NCI-H187 treated with DMSO at 0.1 percent for 48 hours (cell line): ENCODE measurements around the gene IFNL1.
"Not testable (repeated sequence)": the region's sequence is repeated elsewhere in the genome, so short reads cannot be mapped to it uniquely, and the experiment has no call there.

ENCODE experiments used
- DNase-seq: peaks from one replicate; lab custom pipeline; 2025; lab: John Stamatoyannopoulos, UW

IFNL1 gene

GRCh38 chr19:39296055-39296645, at the start of gene IFNL1:
Gene IFNL1 (plus strand): TSS chr19:39296407. CDS start chr19:39296422, 15 bp downstream.
- DNase-seq = no peak

GRCh38 chr19:39246951-39247669, 49.1 kb upstream of the IFNL1 start:
- DNase-seq = no peak

DNA sequence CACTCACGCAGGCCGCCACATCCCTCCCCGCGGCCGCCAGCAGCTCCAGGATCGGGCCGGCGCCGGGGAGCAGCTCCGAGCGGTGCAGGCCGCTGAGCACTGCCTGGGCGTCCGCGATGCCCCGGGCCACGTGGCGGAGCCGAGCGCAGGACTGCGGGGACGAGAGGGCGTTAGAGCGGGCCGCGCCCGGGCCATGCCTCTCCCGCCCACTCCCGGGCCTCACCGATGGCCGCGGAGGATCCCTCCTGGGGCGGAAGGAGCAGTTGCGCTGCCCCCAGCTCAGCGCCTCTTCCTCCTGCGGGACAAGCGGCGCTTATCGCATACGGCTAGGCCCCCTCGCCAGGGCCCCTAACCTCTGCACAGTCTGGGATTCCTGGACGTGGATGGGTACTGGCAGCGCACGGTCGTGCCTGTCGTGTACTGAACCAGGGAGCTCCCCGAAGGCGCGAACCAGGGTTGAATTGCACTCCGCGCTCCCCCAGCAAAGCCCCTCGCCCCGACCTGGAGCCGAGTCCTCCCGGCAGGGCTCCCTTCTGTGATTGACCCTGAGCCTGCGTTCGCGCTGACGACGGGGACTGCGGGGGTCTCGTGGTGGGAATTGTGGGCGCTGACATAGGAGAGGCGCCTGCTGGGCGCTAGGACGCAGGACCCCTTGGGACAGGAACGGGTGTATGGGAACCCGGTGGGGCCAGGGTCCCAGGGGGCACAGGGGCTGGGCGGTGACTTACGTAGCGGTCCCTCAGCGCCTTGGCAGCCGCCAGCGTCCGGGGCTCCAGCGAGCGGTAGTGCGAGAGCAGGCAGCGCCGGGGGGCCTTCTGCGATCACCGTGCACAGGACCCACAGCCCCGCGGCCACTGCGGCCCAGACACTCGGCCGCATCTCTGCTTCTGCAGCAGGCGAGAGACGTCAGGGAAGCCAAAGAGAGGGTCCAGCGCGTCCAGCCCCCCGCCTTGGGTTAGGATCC, 48.2 kb upstream of the IFNL1 start:
- DNase-seq = no peak

DNA sequence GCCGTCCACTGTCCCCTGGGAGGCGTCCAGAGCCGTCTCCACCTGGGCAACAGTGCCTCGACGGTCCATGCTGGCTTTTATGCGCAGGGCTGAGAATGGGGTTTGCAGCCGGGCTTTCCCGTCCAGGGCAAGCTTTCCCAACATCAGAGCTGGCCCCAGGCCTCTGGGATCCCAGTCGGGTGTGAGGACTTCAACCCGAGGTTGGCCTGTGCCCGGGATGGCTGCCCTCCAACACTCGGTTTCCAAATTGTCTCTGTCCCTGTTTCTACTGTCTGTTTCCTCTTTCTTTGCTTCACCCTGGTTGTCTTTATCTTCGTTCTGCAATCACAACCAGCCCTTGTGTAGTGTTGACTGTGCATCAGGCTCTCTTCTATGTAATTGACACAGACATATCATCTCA, 47.4 kb upstream of the IFNL1 start, which contains the start of gene IFNL4:
Gene IFNL4, minus strand, starts transcription at position 51 of the 400 bp plus-strand sequence.
- DNase-seq = no peak

DNA sequence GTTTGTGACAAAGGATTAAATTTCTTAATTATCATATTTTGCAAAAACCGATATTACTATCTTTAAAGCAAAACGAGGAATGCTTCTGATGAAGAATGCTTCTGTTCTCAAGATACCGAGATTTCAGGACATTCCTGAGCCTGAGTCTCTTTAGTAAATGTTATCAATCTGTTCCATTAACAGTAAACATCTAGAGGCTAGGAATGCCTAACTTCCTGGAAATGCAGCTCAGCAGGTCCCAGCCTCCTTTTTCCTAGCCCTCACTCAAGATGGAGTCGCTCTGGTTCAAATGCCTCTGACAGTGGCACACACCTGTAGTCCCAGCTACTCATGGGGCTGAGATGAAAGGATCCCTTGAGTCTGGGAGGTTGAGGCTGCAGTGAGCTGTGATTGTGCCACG, 45.1 kb upstream of the IFNL1 start:
- no peak for DNase-seq

- DNase-seq = no peak
Measured at GRCh38 chr19:39251846-39252245, 44.4 kb upstream of the IFNL1 start.

DNA sequence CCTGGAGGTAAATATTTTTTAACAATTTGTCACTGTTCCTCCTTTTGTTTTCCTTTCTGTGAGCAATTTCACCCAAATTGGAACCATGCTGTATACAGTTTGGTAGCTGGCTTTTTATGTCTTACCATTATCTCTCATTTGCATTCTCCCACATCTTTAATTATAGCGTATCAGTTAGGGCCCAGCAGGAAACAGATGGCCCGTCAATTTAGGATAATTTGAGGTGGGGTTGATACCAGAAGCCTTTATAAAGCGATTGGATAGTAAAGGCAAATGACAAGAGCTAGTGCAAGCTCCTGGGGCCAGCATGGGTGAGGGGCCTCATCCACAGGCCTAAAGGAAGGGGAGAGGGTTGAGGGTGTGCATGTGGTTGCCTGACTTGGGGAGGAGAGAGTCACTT, 43.7 kb upstream of the IFNL1 start:
- no peak for DNase-seq

DNA sequence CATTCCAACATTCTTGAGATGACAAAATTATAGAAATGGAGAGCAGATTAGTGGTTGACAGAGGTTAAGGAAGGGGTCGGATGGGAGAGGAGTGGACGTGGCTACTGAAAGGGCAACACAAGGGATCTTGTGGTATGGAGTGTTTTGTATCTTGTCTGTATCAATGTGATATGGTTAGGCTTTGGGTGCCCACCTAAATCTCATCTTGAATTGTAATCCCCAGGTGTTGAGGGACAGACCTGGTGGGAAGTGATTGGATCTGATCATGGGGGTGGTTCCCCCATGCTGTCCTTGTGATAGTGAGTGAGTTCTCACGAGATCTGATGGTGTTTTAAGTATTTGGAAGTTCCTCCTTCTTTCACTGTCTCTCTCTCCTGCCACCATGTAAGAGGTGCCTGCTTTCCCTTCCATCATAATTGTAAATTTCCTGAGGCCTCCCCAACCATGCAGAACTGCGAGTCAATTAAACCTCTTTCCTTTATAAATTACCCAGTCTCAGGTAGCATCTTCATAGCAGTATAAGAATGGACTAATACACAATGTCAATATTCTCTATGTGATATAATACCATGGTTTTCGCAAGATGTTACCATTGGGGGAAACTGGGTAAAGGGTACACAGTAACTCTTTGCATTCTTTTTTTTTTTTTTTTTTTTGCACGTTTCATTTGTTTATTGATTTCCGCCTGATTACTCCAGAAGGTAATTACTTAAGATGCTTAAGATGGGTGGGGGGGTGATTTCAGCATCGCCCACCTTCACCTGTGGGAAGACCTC, 42.6 kb upstream of the IFNL1 start:
- no peak for DNase-seq

DNA sequence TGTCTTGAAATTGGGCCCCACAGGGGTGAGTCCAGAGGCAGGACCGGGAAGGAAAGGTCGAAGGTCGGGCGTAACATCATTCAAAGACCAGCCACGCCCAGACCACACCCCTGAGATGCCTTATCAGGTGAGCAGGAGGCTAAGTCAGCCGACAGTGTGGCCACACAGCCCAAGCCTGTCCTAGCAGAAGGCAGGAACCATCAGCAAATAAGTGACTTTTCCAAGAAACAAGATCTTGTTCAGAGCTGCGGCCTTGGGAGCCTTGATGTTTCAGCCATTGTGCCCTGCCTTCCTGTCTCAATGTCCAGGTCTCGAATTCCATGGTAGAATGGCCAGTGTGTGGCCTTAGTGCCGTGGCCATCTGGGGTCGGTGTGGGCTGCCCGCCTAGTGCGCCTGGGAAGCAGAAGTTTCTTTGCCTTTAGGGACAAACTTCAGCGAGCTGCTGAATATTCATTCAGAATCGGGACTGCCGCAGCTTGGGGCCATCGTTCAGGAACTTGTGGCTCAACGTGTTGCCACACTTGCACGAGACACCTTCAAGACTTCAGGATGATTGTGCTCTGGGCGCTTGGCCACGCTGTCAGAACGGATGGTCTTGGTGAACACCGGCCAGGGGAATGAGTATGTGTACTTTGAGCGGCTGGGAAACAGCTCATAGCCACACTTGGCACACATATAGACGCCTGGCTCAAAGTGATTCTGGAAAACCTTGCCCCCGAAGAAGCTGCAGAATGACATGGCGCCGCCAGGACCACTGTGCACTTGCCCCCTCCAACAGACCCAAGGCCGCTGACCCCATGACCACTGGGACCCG, 41.5 kb upstream of the IFNL1 start:
- DNase-seq = no peak

- no peak for DNase-seq
Measured at GRCh38 chr19:39257227-39257626, 39.0 kb upstream of the IFNL1 start.

DNA sequence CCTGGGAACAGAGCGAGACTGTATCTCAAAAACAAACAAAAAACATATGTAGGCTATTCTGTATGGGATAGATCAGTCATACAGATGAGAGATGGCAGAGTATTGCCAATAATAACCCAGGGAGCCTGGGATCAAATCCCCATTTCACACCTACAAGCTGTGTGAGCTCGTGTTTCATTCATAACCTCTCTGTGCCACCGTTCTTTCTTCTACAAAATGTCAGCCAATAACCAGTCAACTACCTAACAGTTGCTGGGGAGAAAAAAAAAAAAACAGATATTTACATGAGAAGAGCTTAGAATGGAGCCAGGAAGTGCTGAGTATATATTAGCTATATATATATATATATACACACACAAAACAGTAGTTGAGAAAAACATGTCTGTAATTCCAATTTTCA, 34.5 kb upstream of the IFNL1 start:
- no peak for DNase-seq

DNA sequence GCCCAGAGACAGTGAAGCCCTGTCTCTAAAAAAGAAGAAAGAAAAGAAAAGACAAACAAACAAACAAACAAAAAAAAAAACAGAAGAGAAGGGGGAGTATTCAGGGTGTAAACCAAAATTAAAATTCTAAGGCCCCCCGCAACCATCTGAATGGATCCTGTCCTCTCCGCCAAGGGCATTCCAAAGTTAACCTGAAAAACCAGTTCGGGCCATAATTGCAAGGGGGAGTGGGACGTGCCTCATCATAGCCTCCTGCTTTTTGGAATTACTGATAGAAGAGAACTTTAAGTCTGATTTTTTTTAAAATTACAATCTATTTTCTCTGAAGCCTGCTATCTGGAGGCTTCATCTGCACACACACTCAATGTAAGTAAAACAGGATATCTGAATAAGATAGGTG, 33.7 kb upstream of the IFNL1 start:
- no peak for DNase-seq

GRCh38 chr19:39263912-39264305, 32.3 kb upstream of the IFNL1 start:
- no peak for DNase-seq

DNA sequence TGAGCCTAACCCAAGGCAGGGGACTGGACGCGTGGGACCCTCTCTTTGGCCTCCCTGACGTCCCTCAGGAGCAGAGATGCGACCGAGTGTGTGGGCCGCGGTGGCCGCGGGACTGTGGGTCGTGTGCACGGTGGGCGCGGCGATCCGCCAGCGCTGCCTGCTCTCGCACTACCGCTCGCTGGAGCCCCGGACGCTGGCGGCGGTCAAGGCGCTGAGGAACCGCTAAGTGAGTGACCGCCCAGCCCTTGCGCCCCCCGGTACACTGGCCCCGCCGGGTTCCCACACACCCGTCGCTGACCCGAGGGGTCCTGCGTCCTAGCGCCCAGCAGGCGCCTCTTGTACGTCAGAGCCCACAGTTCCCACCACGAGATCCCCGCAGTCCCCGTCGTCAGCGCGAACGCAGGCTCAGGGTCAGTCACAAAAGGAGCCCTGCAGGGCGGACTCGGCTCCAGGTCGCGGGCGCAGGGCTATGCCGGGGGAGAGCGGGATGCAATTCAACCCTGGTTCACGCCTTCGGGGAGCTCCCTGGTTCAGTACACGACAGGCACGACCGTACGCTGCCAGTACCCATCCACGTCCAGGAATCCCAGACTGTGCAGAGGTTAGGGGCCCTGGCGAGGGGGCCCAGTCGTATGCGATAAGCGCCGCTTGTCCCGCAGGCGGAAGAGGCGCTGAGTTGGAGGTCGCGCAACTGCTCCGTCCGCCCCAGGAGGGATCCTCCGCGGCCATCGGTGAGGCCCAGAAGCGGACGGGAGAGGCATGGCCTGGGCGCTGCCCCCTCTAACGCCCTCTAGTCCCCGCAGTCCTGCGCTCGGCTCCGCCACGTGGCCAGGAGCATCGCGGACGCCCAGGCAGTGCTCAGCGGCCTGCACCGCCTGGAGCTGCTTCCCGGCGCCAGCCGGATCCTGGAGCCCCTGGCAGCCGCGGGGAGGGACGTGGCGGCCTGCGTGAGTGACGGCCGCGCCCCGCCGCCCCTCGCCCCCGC, 31.6 kb upstream of the IFNL1 start:
- DNase-seq = no peak

- no peak for DNase-seq
Measured at GRCh38 chr19:39265321-39265916, 30.8 kb upstream of the IFNL1 start.

GRCh38 chr19:39268085-39268484, 28.1 kb upstream of the IFNL1 start, which contains the start of gene IFNL2:
Gene IFNL2 (plus strand): TSS chr19:39268396. CDS start chr19:39268569, 173 bp downstream.
- not testable (repeated sequence) for DNase-seq

- not testable (repeated sequence) for DNase-seq
Measured at GRCh38 chr19:39268531-39269223, 27.5 kb upstream of the IFNL1 start.

GRCh38 chr19:39269369-39269768, 26.8 kb upstream of the IFNL1 start:
- not testable (repeated sequence) for DNase-seq
